ENCODE data around the gene RPS16.
A peak's percentile ranks its signal among the peaks of the same experiment; 100 is the strongest.
"Not testable (repeated sequence)": the region's sequence is repeated elsewhere in the genome, so short reads cannot be mapped to it uniquely, and the experiment has no call there.

The RPS16 gene

DNA sequence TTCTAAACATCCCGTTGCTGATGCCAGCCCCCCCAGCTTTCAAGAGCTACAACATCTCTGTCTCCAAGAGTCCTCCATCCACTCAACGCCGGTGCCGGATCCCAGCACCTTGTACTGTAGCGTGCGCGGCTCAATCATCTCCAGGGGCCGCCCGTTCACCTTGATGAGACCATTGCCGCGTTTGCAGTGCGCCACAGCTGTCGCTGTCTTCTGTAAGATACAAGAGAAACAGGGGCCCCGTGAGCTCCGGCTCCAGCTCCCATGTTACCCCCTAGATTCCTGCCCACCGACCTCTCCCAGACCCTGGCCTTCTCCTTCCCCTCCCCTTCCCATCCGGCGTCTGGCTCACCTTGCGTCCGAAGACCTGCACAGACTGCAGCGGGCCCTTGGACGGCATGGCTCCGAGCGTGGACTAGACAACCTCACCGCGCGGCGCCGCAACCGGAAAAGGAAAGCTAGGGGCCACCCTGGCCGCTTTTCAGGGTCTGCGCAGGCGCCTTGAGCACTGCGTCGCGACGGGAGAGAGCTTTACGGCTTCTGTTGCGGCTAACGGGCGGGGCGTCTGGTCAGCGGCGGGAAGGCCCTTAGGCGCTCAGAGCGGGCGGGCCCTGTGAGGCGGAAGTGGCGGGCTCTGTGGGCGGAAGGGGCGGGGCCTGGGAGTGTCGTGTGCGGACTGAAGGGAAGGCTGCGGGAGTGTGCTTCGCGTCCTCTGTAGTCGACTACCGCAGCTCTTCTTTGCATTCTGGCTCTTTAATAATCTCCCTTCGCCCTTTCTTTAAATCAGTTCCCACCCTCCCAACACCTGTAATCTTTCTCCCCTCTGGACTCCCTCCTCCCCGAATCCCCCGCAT lies at the start of gene RPS16:
Gene RPS16 (minus strand): TSS at position 451 of the 851 bp plus-strand sequence. CDS start 54 bp downstream, at position 397.
- DNase-seq, result peak; percentile 97

DNA sequence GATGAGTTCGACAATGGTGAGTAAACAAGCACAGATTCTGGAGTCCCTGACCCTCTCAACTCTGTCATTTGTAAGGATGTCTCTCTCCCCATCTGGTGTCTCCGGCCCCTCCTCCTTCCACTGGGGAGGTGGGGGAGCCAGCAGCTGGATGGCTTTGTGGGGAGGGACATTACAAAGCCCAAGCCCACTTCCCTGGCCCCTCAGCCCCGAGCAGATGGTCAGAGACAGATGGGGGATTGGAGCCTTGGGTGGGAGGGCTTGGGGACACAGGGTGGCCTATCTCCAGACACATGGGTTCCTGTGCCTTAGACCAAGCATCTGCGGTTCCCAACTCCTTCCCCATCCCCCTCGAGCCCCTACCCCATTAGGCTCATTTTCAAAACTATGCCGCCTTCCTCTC lies 47.4 kb upstream of the RPS16 start:
- DNase-seq, result no peak

DNA sequence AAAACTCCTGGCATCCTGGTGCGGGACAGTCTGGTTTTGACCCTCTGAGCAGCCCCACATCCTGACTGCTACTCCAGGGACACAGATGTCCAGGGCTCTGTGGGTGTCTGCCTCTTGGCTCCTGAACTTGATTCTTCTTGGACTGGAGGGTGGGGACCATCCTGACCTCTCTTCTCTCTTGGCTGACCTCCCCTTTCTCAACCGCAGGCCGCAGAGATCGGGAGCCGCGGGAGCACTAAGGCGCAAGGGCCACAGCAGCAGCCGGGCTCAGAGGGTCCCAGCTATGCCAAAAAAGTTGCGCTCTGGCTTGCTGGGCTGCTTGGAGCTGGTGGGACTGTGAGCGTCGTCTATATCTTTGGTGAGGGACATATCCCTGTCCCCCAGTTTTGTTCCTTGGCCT lies 45.9 kb upstream of the RPS16 start:
- DNase-seq, result no peak

- DNase-seq, result no peak
These were observed 45.4 kb upstream of the RPS16 start for GRCh38 chr19:39481229-39481545.

GRCh38 chr19:39480337-39481228 lies 44.8 kb upstream of the RPS16 start, which contains the start of gene TIMM50:
Gene TIMM50 (plus strand): TSS chr19:39480838. CDS start chr19:39480854, 16 bp downstream.
- peak; percentile 92 for DNase-seq

- DNase-seq, result peak; percentile 9
These were observed 44.2 kb upstream of the RPS16 start for GRCh38 chr19:39479916-39480315.

- DNase-seq, result not testable (repeated sequence)
These were observed 43.6 kb upstream of the RPS16 start for GRCh38 chr19:39479319-39479801.

DNA sequence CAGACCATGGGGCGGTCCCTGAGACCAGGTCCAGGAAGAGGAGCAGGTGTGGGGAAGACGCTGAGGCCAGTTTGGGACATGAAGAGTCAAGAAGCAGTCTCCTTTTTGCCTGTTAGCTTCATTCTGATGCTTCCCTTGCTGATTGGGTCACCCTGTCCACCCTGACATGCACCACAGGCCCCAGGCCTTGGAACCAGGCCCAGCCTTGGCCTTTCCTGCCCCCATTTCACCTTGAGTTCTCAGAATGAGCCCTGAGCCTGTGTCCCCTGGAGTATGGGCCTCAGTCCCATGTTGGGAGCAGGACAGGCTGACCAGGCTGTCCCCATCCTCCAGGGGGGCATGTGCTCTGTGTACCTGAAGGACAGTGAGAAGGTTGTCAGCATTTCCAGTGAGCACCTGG lies 40.0 kb upstream of the RPS16 start:
- no peak for DNase-seq

DNA sequence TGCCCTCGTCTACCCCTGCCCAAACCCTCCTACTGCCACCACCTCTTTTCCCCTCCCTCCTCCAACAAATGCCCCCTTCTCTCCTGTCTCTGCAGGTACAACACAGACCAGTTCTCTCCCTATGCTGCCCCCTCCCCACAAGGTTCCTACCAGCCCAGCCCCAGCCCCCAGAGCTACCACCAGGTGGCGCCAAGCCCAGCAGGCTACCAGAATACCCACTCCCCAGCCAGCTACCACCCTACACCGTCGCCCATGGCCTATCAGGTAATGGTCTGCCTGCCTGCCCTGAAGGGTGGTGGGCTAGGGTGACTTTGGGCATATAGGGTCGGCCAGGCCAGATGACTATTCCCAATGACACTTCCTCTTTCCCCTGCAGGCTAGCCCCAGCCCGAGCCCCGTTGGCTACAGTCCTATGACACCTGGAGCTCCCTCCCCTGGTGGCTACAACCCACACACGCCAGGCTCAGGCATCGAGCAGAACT lies 38.4 kb upstream of the RPS16 start:
- DNase-seq, result peak; percentile 5

GRCh38 chr19:39473443-39473960 lies 37.8 kb upstream of the RPS16 start:
- DNase-seq, result no peak

- no peak for DNase-seq
These were observed 37.1 kb upstream of the RPS16 start for GRCh38 chr19:39472746-39473442.

- DNase-seq, result no peak
These were observed 36.2 kb upstream of the RPS16 start for GRCh38 chr19:39471756-39472536.

DNA sequence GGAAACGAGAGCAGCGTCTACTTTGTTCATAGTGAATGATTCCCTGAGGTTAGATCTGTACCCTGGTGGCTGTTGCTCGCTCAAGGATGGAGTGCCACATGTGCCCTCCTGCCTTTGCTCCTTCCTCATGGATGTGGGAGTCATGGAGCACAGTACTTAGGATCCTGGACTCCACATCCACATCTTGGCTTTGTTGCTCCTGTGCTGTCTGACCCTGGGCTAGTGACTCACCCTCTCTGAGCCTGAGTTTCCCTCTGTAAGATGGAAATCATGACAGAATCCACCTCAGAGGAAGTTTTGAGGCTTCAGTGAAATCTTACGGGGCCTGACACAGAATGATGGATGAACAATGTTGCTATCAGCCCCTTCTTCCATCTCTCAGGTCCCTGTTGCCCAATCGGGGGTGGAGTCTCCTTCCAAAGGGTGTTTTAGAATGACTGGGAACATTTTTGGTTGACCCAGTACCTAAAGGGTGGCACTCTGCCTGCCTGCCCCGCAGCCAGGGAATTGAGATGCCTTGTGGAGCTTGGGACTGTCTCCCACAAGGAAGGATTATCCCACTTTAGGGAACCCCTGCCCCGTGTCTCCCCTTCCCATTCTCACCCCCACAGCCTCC lies 35.1 kb upstream of the RPS16 start:
- DNase-seq, result no peak

GRCh38 chr19:39469567-39469966 lies 33.8 kb upstream of the RPS16 start:
- no peak for DNase-seq

DNA sequence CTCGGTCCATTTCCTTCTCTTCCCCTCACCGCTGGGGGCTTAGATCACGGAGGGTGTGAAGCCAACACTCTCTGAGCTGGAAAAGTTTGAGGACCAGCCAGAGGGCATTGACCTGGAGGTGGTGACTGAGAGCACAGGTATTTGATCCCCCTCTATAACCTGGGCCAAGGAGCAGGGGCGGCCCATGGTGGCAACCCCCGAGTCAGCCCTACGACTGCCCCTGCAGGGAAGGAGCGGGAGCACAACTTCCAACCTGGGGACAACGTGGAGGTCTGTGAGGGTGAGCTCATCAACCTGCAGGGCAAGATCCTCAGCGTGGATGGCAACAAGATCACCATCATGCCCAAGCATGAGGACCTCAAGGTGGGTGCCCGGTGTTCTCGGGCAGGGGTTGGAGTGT lies 33.3 kb upstream of the RPS16 start:
- DNase-seq, result no peak

- no peak for DNase-seq
These were observed 32.2 kb upstream of the RPS16 start for GRCh38 chr19:39467941-39468340.

- DNase-seq, result no peak
These were observed 30.4 kb upstream of the RPS16 start for GRCh38 chr19:39465956-39466747.

DNA sequence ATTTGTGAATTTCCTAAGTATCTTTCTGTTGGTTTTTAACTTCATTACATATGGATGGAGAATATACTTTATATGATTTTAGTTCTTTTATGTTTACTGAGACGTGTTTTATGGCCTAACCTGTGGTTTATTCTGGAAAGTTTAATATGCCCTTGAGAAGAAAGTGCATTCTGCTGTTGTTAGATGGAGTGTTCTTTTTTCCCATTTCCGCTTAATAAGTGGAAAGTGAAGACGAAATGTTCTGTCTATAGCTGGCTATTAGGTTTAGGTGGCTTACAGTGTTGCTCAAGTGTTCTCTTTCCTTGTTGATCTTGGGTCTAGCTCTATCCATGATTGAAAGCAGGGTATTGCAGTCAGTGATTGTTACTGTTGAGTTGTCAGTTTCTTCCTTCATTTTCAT lies 27.7 kb upstream of the RPS16 start:
- DNase-seq, result no peak

DNA sequence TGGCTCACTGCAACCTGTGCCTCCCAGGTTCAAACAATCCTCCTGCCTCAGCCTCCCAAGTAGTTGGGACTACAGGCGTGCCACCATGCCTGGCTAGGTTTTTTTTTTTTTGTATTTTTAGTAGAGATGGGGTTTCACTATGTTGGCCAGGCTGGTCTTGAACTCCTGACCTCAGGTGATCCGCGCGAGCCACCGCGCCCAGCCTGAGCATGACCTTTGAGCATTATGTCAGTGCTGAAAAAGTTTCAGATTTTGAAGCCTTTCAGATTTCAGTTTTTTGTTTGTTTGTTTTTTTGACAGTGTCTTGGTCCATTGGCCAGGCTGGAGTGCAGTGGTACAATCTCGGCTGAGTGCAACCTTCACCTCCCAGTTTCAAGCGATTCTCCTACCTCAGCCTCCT lies 15.5 kb upstream of the RPS16 start:
- not testable (repeated sequence) for DNase-seq

DNA sequence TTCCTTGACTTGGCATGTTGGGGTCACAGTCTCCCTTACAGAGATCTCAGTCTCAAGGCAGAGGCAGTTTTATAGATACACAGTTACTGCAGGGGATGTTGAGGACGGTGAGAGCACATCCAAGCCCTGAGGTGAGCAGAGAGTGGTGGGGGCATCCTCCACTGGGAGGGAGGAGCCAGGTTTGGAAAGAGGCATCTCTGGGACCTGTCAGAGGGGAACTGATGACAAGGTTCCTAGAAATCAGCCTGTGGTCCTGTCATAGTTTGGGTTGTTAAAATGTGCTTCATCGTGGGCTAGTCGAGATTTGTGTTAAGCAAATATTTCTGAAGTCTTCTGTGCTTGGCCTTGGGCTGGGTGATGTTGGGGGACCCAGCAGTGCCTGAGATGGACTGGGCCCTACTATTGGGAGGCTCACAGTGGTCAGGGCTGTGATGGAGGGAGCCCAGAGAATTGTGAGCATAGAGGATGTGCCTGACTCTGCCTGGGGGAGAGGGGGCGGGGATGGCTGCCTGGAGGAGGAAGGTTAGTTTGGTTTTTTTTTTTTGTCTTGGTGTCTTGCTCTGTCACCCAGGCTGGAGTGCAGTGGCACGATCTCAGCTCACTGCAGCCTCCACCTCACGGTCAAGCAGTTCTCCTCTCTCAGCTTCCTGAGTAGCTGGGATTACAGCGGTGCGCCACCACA lies 13.5 kb upstream of the RPS16 start:
- DNase-seq, result no peak

Data from DMS79 treated with DMSO at 0.1 percent for 48 hours (cell line).